A549 (cell line): Measurements from ENCODE around the gene TBC1D4. TPM values are rescaled to one million over a fixed set of nuclear protein-coding genes. Genes with fewer than 3 reads are reported as not detected.

ENCODE experiments used
- ATAC-seq, 2 experiments: fragments of 200-7000 bp in 1 of 2; fragments of >200 bp in 1 of 2; cut with Nextera tagmentation in 1 of 2; cut with Tn5 transposase in 1 of 2; 3 replicates each; pipeline versions ENCODE4 v1.8.0 to v1.9.1; 2018 to 2020; ENCODE audit warnings: mild to moderate bottlenecking in 1 of 2, moderate library complexity in 1 of 2
- CTCF ChIA-PET: fragments of 300-600 bp; sonication (Branson Sonifier 250); formaldehyde crosslinking; extraction: SDS; loops from one replicate; lab custom pipeline; 2021; ENCODE audit warnings: antibody characterized with exemption, inconsistent platforms; lab: Yijun Ruan, JAX
- POLR2A ChIA-PET: fragments of 350-600 bp; formaldehyde crosslinking; extraction: SDS; loops from one replicate; lab custom pipeline; 2021; ENCODE audit warnings: antibody characterized with exemption, inconsistent platforms; lab: Yijun Ruan, JAX
- DNase-seq, 2 experiments: peaks; one replicate each; pipeline versions ENCODE4 v3.0.0 to v3.0.0-alpha.2; 2011 to 2016; ENCODE audit warnings: low read depth in 1 of 2, low spot score in 1 of 2
- FAIRE-seq: peaks from 2 replicates; lab custom pipeline; 2011; peaks lifted over from hg19 to GRCh38; lab: Jason Lieb, UNC
- H3K27ac ChIP-seq, 2 experiments: fragments of >200 bp; sonication (Bioruptor Twin); formaldehyde crosslinking; 3 replicates each; pipeline ENCODE4 v1.5.1; 2016 to 2017
- H3K4me1 ChIP-seq: fragments of >200 bp; sonication (Bioruptor Twin); formaldehyde crosslinking; 3 replicates; pipeline ENCODE4 v1.6.1; 2016
- H3K4me2 ChIP-seq: fragments of >200 bp; sonication (Bioruptor Twin); formaldehyde crosslinking; 3 replicates; pipeline ENCODE4 v1.6.1; 2016
- H3K4me3 ChIP-seq: fragments of >200 bp; sonication (Bioruptor Twin); formaldehyde crosslinking; 3 replicates; pipeline ENCODE4 v1.5.1; 2016
- H3K9me3 ChIP-seq: fragments of >200 bp; sonication (Bioruptor Twin); formaldehyde crosslinking; 3 replicates; pipeline ENCODE4 v1.6.1; 2016
- ATOH8 ChIP-seq: fragments of 250-450 bp; sonication (Bioruptor Pico); IDR thresholded peaks from 2 replicates; pipeline ENCODE4 v1.5.0; 2020; ENCODE audit warnings: low read depth, mild to moderate bottlenecking, moderate library complexity
- BCL3 ChIP-seq: fragments of >200 bp; sonication (Bioruptor Twin); formaldehyde crosslinking; IDR thresholded peaks from 3 replicates; pipeline ENCODE4 v1.6.1; 2016
- CEBPB ChIP-seq, 2 experiments: fragments of >200 bp in 1 of 2; sonication (Bioruptor Twin) in 1 of 2; formaldehyde crosslinking in 1 of 2; IDR thresholded peaks; 2 replicates each; pipeline ENCODE4 v1.6.1; 2012 to 2016
- EHF ChIP-seq: fragments of 250-450 bp; sonication (Bioruptor Pico); IDR thresholded peaks from 2 replicates; pipeline ENCODE4 v1.5.0; 2020; ENCODE audit warnings: mild to moderate bottlenecking
- EHMT2 ChIP-seq: fragments of 200-600 bp; sonication (generic); IDR thresholded peaks from 2 replicates; pipeline ENCODE4 v1.6.1; 2016; ENCODE audit warnings: antibody characterized with exemption, low read depth, mild to moderate bottlenecking, moderate library complexity
- ELK1 ChIP-seq: fragments of 150-350 bp; IDR thresholded peaks from 2 replicates; pipeline ENCODE4 v1.6.1; 2014; ENCODE audit warnings: low read depth, mild to moderate bottlenecking, low read length
- FOSL2 ChIP-seq, 2 experiments: fragments of 450-650 bp in 1 of 2; fragments of >200 bp in 1 of 2; sonication (Bioruptor Twin) in 1 of 2; formaldehyde crosslinking; IDR thresholded peaks; 2 replicates each; pipeline versions ENCODE4 v1.5.0 to v1.6.1; 2016 to 2020; ENCODE audit warnings: mild to moderate bottlenecking in 1 of 2, moderate library complexity in 1 of 2
- HMGXB4 ChIP-seq: fragments of 250-450 bp; sonication (Bioruptor Pico); IDR thresholded peaks from 2 replicates; pipeline ENCODE4 v1.5.0; 2021; ENCODE audit warnings: mild to moderate bottlenecking, moderate library complexity, borderline replicate concordance
- HOXB13 ChIP-seq: fragments of 250-450 bp; sonication (Bioruptor Pico); IDR thresholded peaks from 2 replicates; pipeline ENCODE4 v1.5.0; 2020; ENCODE audit warnings: low read depth, mild to moderate bottlenecking, moderate library complexity
- HOXB5 ChIP-seq: fragments of 250-450 bp; sonication (Bioruptor Pico); IDR thresholded peaks from 2 replicates; pipeline ENCODE4 v1.5.0; 2020; ENCODE audit warnings: mild to moderate bottlenecking, moderate library complexity
- JUNB ChIP-seq: fragments of >200 bp; sonication (Bioruptor Twin); formaldehyde crosslinking; IDR thresholded peaks from 2 replicates; pipeline ENCODE4 v1.6.1; 2016
- KDM1A ChIP-seq: fragments of 200-600 bp; sonication (generic); IDR thresholded peaks from 2 replicates; pipeline ENCODE4 v1.6.1; 2016; ENCODE audit warnings: low read depth, mild to moderate bottlenecking
- KDM5A ChIP-seq: fragments of 200-600 bp; sonication (generic); IDR thresholded peaks from 2 replicates; pipeline ENCODE4 v1.6.1; 2016; ENCODE audit warnings: antibody characterized with exemption, mild to moderate bottlenecking
- MAFK ChIP-seq: fragments of 450-650 bp; IDR thresholded peaks from 2 replicates; pipeline ENCODE4 v1.6.1; 2014; ENCODE audit not compliant: partially characterized antibody
- MAZ ChIP-seq: fragments of 150-350 bp; IDR thresholded peaks from 2 replicates; pipeline ENCODE4 v1.6.1; 2014; ENCODE audit warnings: antibody characterized with exemption, low read depth, low read length, borderline replicate concordance
- NR3C1 ChIP-seq: fragments of >200 bp; sonication (Bioruptor Twin); formaldehyde crosslinking; IDR thresholded peaks from 3 replicates; pipeline ENCODE4 v1.6.1; 2017
- PBX3 ChIP-seq: IDR thresholded peaks from 2 replicates; pipeline ENCODE4 v1.6.1; 2012
- RAD21 ChIP-seq, 2 experiments: fragments of >200 bp in 1 of 2; sonication (Bioruptor Twin) in 1 of 2; formaldehyde crosslinking in 1 of 2; IDR thresholded peaks in 1 of 2; conservative IDR thresholded peaks in 1 of 2; 2 replicates in 1 of 2; 3 replicates in 1 of 2; pipeline ENCODE4 v1.6.1; 2012 to 2018; ENCODE audit warnings: inconsistent platforms in 1 of 2
- RCOR1 ChIP-seq: fragments of 150-350 bp; IDR thresholded peaks from 2 replicates; pipeline ENCODE4 v1.6.1; 2014; ENCODE audit warnings: antibody characterized with exemption, low read length, low read depth
- RNF2 ChIP-seq: fragments of 200-600 bp; sonication (generic); IDR thresholded peaks from 2 replicates; pipeline ENCODE4 v1.6.1; 2016; ENCODE audit warnings: low read depth, mild to moderate bottlenecking, antibody characterized with exemption, moderate library complexity, borderline replicate concordance
- SMC3 ChIP-seq: fragments of >200 bp; sonication (Bioruptor Twin); formaldehyde crosslinking; IDR thresholded peaks from 3 replicates; pipeline ENCODE4 v1.6.1; 2018; ENCODE audit warnings: inconsistent platforms
- TP53 ChIP-seq: fragments of 250-450 bp; sonication (Bioruptor Pico); IDR thresholded peaks from 2 replicates; pipeline ENCODE4 v1.5.0; 2021; ENCODE audit warnings: mild to moderate bottlenecking, moderate library complexity
- USF2 ChIP-seq: fragments of 450-650 bp; IDR thresholded peaks from 2 replicates; pipeline ENCODE4 v1.6.1; 2014; ENCODE audit warnings: antibody characterized with exemption
- ZC3H11A ChIP-seq: fragments of 450-650 bp; IDR thresholded peaks from 2 replicates; pipeline ENCODE4 v1.6.1; 2014; ENCODE audit warnings: antibody characterized with exemption, mild to moderate bottlenecking
- ZFP36 ChIP-seq: fragments of 450-650 bp; IDR thresholded peaks from 2 replicates; pipeline ENCODE4 v1.6.1; 2014; ENCODE audit warnings: borderline replicate concordance; ENCODE audit not compliant: partially characterized antibody
- ZSCAN20 ChIP-seq: fragments of 250-450 bp; sonication (Bioruptor Pico); IDR thresholded peaks from 2 replicates; pipeline ENCODE4 v1.8.0; 2022; ENCODE audit warnings: mild to moderate bottlenecking, moderate library complexity
- WGBS: methylation state at CpG from one replicate; pipeline ENCODE4 v1.1.6; 2017; ENCODE audit errors: missing lambda C conversion rate; 5-methylcytosine and 5-hydroxymethylcytosine counted together
- polyA plus RNA-seq, 4 experiments: library from polyadenylated mRNA; depleted of rRNA in 3 of 4; stranded (reverse); fragments of >200 nt; fragmentation: RNase III in 1 of 4; extraction: RNeasy Plus Mini Kit Qiagen cat#74134 plus additional on column Dnase treatment in 1 of 4; gene quantifications; 2 replicates in 3 of 4; 3 replicates in 1 of 4; pipeline ENCODE4 v1.2.3, GENCODE V29; 2011 to 2017

TBC1D4 gene
- polyA plus RNA-seq, 2 of the 4 experiments (the other 2 are of a cell fraction) = 9.5 to 12.5 TPM

GRCh38 chr13:75493156-75493555 is 11.2 kb upstream of the TBC1D4 start:
- CTCF ChIA-PET = interaction anchor here (3.0 kb wide), 1 partner anchor 11 kb away, joined by 11 read pairs; the partner anchor contains the start of gene TBC1D4
- ATAC-seq (no peak), DNase-seq (no peak), FAIRE-seq (no peak)
- H3K27ac ChIP-seq = no peak overlapping the region
- POLR2A ChIA-PET = no interaction called here
- TF ChIP-seq TP53 = no peak
- TF ChIP-seq RCOR1 = no peak
- no peak for TF ChIP-seq ZC3H11A
- no peak for TF ChIP-seq KDM5A
- no peak for TF ChIP-seq BCL3
- H3K4me2 ChIP-seq = no peak overlapping the region
- no peaks in the 10 kb centered on the region for H3K9me3 ChIP-seq
- peaks cover 12% of the 10 kb centered on the region for H3K4me1 ChIP-seq
- no peak overlapping the region for H3K4me3 ChIP-seq

- POLR2A ChIA-PET = no interaction called here
- Histone ChIP-seq H3K4me3 (no peak overlapping the region), H3K4me1 (peaks cover 12% of the 10 kb centered on the region)
- CTCF ChIA-PET = interaction anchor here (0.6 to 3.0 kb wide), 2 partner anchors 10 to 17 kb away, joined by 3 to 11 read pairs; partner anchors contain the start of gene TBC1D4
- no peak for DNase-seq
- no peak for TF ChIP-seq FOSL2 (IDR thresholded peaks at IDR 0.05)
- TF ChIP-seq FOSL2 (CRISPR knock-in tag; IDR thresholded peaks at IDR 0.05) = peak; percentile 55; the same call in 1 of the 2 replicates
- no peak for TF ChIP-seq USF2
- TF ChIP-seq SMC3 = no peak
- TF ChIP-seq ELK1 = no peak
- no peak for TF ChIP-seq HOXB13 (CRISPR knock-in tag)
- TF ChIP-seq CEBPB (IDR thresholded peaks at IDR 0.05) = peak; percentile 14 to 81; a peak in 3 of 4 replicates
- no peak for TF ChIP-seq ZFP36
- TF ChIP-seq, all 56 proteins: peak for 2
- Histone ChIP-seq H3K4me2 (no peak overlapping the region), H3K9me3 (no peaks in the 10 kb centered on the region), H3K27ac (no peak overlapping the region)
- ATAC-seq (no peak), FAIRE-seq (no peak)
- WGBS = 89% methylated on average over 5 of the region's 5 CpGs
Observed at GRCh38 chr13:75492389-75492788, 10.4 kb upstream of the TBC1D4 start.

- ATAC-seq (no peak), DNase-seq (no peak), FAIRE-seq (no peak)
- ChIA-PET POLR2A (no interaction called here), CTCF (interaction anchor here (0.7 to 3.0 kb wide), 2 partner anchors 9 to 13 kb away, joined by 3 to 11 read pairs; partner anchors contain the start of gene TBC1D4)
- 74% methylated on average over 2 of the region's 2 CpGs for WGBS
- Histone ChIP-seq H3K4me3 (no peak overlapping the region), H3K4me1 (peaks cover 18% of the 10 kb centered on the region), H3K4me2 (no peak overlapping the region), H3K27ac (no peak overlapping the region), H3K9me3 (no peaks in the 10 kb centered on the region)
- no peak for TF ChIP-seq KDM1A
- TF ChIP-seq ATOH8 (CRISPR knock-in tag) = no peak
- no peak for TF ChIP-seq ZSCAN20 (CRISPR knock-in tag)
- no peak for TF ChIP-seq RNF2
- TF ChIP-seq ELK1 = no peak
- TF ChIP-seq MAZ = no peak
- TF ChIP-seq RAD21 (conservative IDR thresholded peaks at IDR 0.05 in 1 of 2, IDR thresholded peaks at IDR 0.05 in 1 of 2) = no peak
- TF ChIP-seq PBX3 = no peak
- TF ChIP-seq HOXB5 = no peak
- no peak for TF ChIP-seq NR3C1
- no peak for TF ChIP-seq MAFK
- no peak for TF ChIP-seq HMGXB4
- no peak for TF ChIP-seq EHF (CRISPR knock-in tag)
- TF ChIP-seq JUNB = no peak
- no peak for TF ChIP-seq FOSL2 (IDR thresholded peaks at IDR 0.05)
- TF ChIP-seq FOSL2 (CRISPR knock-in tag; IDR thresholded peaks at IDR 0.05) = no peak
- no peak for TF ChIP-seq EHMT2
Observed at GRCh38 chr13:75491376-75491775, 9.4 kb upstream of the TBC1D4 start.
